ENCODE results near the gene RPGRIP1L.

RPGRIP1L gene

GRCh38 chr16:53598511-53599275 lies 105.0 kb downstream of the RPGRIP1L start:
- peaks cover 2% of the 10 kb centered on the region for H3K27me3 Mint-ChIP-seq
- H3K4me3 Mint-ChIP-seq: no peak overlapping the region
- H3K9me3 Mint-ChIP-seq: peaks cover 10% of the 10 kb centered on the region
- peaks cover 15% of the 10 kb centered on the region for H3K36me3 Mint-ChIP-seq
- DNase-seq (ENCODE audit: low spot score in 2 of 2): no peak
- H3K27ac Mint-ChIP-seq: no peak overlapping the region
- no peaks in the 10 kb centered on the region for H3K4me1 Mint-ChIP-seq
- ATAC-seq (ENCODE audit: low read depth): no peak

- no peak for ATAC-seq (ENCODE audit: low read depth)
- Mint-ChIP-seq H3K27me3 (peaks cover 2% of the 10 kb centered on the region), H3K9me3 (peaks cover 10% of the 10 kb centered on the region), H3K4me1 (no peaks in the 10 kb centered on the region), H3K36me3 (peaks cover 11% of the 10 kb centered on the region), H3K4me3 (no peak overlapping the region), H3K27ac (no peak overlapping the region)
- DNase-seq (ENCODE audit: low spot score in 2 of 2): no peak
Measured at GRCh38 chr16:53597776-53598175, 105.9 kb downstream of the RPGRIP1L start.

- no peak for ATAC-seq (ENCODE audit: low read depth)
- Mint-ChIP-seq H3K27me3 (no peaks in the 10 kb centered on the region), H3K9me3 (peaks cover 4% of the 10 kb centered on the region), H3K4me1 (no peaks in the 10 kb centered on the region), H3K4me3 (no peak overlapping the region), H3K27ac (no peak overlapping the region), H3K36me3 (peaks cover 2% of the 10 kb centered on the region)
- DNase-seq (ENCODE audit: low spot score in 2 of 2): no peak
Measured at GRCh38 chr16:53588081-53588648, 115.5 kb downstream of the RPGRIP1L start.

- no peak overlapping the region for H3K27ac Mint-ChIP-seq
- no peaks in the 10 kb centered on the region for H3K4me1 Mint-ChIP-seq
- peaks cover 8% of the 10 kb centered on the region for H3K27me3 Mint-ChIP-seq
- DNase-seq (ENCODE audit: low spot score in 2 of 2) (no peak), ATAC-seq (ENCODE audit: low read depth) (no peak)
- H3K4me3 Mint-ChIP-seq: no peak overlapping the region
- H3K9me3 Mint-ChIP-seq: peaks cover under 1% of the 10 kb centered on the region
- no peaks in the 10 kb centered on the region for H3K36me3 Mint-ChIP-seq
Measured at GRCh38 chr16:53583401-53583800, 120.3 kb downstream of the RPGRIP1L start.

GRCh38 chr16:53581784-53582183 lies 121.9 kb downstream of the RPGRIP1L start:
- Mint-ChIP-seq H3K9me3 (no peaks in the 10 kb centered on the region), H3K4me1 (no peaks in the 10 kb centered on the region), H3K4me3 (no peak overlapping the region), H3K27me3 (peaks cover 9% of the 10 kb centered on the region), H3K36me3 (no peaks in the 10 kb centered on the region), H3K27ac (no peak overlapping the region)
- ATAC-seq (ENCODE audit: low read depth) (no peak), DNase-seq (ENCODE audit: low spot score in 2 of 2) (no peak)

GRCh38 chr16:53580038-53580802 lies 123.4 kb downstream of the RPGRIP1L start:
- Mint-ChIP-seq H3K27ac (no peak overlapping the region), H3K36me3 (no peaks in the 10 kb centered on the region), H3K9me3 (no peaks in the 10 kb centered on the region), H3K27me3 (peaks cover 9% of the 10 kb centered on the region), H3K4me1 (no peaks in the 10 kb centered on the region), H3K4me3 (no peak overlapping the region)
- no peak for DNase-seq (ENCODE audit: low spot score in 2 of 2)
- no peak for ATAC-seq (ENCODE audit: low read depth)

GRCh38 chr16:53576904-53577303 lies 126.8 kb downstream of the RPGRIP1L start:
- Mint-ChIP-seq H3K4me3 (no peak overlapping the region), H3K4me1 (no peaks in the 10 kb centered on the region), H3K27me3 (peaks cover 11% of the 10 kb centered on the region), H3K36me3 (peaks cover 1% of the 10 kb centered on the region), H3K27ac (no peak overlapping the region), H3K9me3 (peaks cover 5% of the 10 kb centered on the region)
- DNase-seq (ENCODE audit: low spot score in 2 of 2) (no peak), ATAC-seq (ENCODE audit: low read depth) (no peak)

GRCh38 chr16:53576210-53576609 lies 127.4 kb downstream of the RPGRIP1L start:
- no peak for DNase-seq (ENCODE audit: low spot score in 2 of 2)
- ATAC-seq (ENCODE audit: low read depth): no peak
- no peak overlapping the region for H3K4me3 Mint-ChIP-seq
- no peak overlapping the region for H3K27ac Mint-ChIP-seq
- H3K27me3 Mint-ChIP-seq: peaks cover 11% of the 10 kb centered on the region
- peaks cover 1% of the 10 kb centered on the region for H3K36me3 Mint-ChIP-seq
- no peaks in the 10 kb centered on the region for H3K4me1 Mint-ChIP-seq
- peaks cover 10% of the 10 kb centered on the region for H3K9me3 Mint-ChIP-seq

- H3K27me3 Mint-ChIP-seq: peaks cover 6% of the 10 kb centered on the region
- ATAC-seq (ENCODE audit: low read depth) (no peak), DNase-seq (ENCODE audit: low spot score in 2 of 2) (no peak)
- no peak overlapping the region for H3K4me3 Mint-ChIP-seq
- no peak overlapping the region for H3K27ac Mint-ChIP-seq
- peaks cover 17% of the 10 kb centered on the region for H3K9me3 Mint-ChIP-seq
- peaks cover 5% of the 10 kb centered on the region for H3K36me3 Mint-ChIP-seq
- H3K4me1 Mint-ChIP-seq: no peaks in the 10 kb centered on the region
Measured at GRCh38 chr16:53571763-53572162, 131.9 kb downstream of the RPGRIP1L start.

GRCh38 chr16:53566552-53567245 lies 137.0 kb downstream of the RPGRIP1L start:
- Mint-ChIP-seq H3K9me3 (peaks cover 10% of the 10 kb centered on the region), H3K4me3 (no peak overlapping the region)

GRCh38 chr16:53565296-53565863 lies 138.3 kb downstream of the RPGRIP1L start:
- Mint-ChIP-seq H3K4me1 (no peaks in the 10 kb centered on the region), H3K36me3 (peaks cover 1% of the 10 kb centered on the region), H3K4me3 (no peak overlapping the region), H3K27me3 (peaks cover 4% of the 10 kb centered on the region), H3K9me3 (peaks cover 2% of the 10 kb centered on the region), H3K27ac (no peak overlapping the region)
- no peak for ATAC-seq (ENCODE audit: low read depth)
- no peak for DNase-seq (ENCODE audit: low spot score in 2 of 2)

More at GRCh38 chr16:53566552-53567245, 137.0 kb downstream of the RPGRIP1L start:
- DNase-seq (ENCODE audit: low spot score in 2 of 2) (no peak), ATAC-seq (ENCODE audit: low read depth) (no peak)
- Mint-ChIP-seq H3K4me1 (no peaks in the 10 kb centered on the region), H3K27me3 (peaks cover 4% of the 10 kb centered on the region), H3K36me3 (peaks cover 4% of the 10 kb centered on the region), H3K27ac (no peak overlapping the region)

GRCh38 chr16:53563426-53563825 lies 140.2 kb downstream of the RPGRIP1L start:
- Mint-ChIP-seq H3K27ac (no peak overlapping the region), H3K4me1 (no peaks in the 10 kb centered on the region), H3K4me3 (no peak overlapping the region), H3K36me3 (no peaks in the 10 kb centered on the region), H3K27me3 (peaks cover 2% of the 10 kb centered on the region), H3K9me3 (no peaks in the 10 kb centered on the region)
- ATAC-seq (ENCODE audit: low read depth) (no peak), DNase-seq (ENCODE audit: low spot score in 2 of 2) (no peak)

- Mint-ChIP-seq H3K36me3 (no peaks in the 10 kb centered on the region), H3K9me3 (no peaks in the 10 kb centered on the region), H3K27me3 (no peaks in the 10 kb centered on the region)
Measured at GRCh38 chr16:53561101-53561888, 142.4 kb downstream of the RPGRIP1L start.

More at GRCh38 chr16:53561101-53561888, 142.4 kb downstream of the RPGRIP1L start:
- DNase-seq (ENCODE audit: low spot score in 2 of 2): no peak
- no peaks in the 10 kb centered on the region for H3K4me1 Mint-ChIP-seq
- no peak overlapping the region for H3K4me3 Mint-ChIP-seq
- no peak for ATAC-seq (ENCODE audit: low read depth)
- H3K27ac Mint-ChIP-seq: no peak overlapping the region
